Middle frontal gyrus (tissue), 1 donor: ENCODE data around the gene NGDN.

Source experiments
- DNase-seq: peaks from one replicate; pipeline ENCODE4 v3.0.0-alpha.2; 2015; ENCODE audit warnings: low spot score; ENCODE audit errors: extremely low spot score

NGDN gene

DNA sequence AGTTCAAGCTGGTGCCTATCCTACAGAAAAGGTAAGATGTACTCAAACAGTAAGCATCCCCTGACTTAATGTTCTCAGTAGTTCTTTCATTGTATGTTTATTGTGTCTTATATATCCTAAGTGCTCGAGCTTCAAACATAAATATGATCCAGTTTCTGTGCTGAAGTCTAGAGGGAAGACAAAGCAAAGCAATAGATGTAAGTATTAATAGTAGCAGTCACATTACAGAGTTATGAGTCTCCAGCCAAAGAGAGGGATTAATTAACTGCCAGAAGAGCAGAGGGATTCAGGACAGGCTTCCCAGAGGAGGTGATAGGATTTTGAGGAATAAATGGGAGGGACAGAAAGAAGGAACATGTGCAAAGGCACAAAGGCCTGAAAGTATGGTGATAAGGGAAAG, 1.4 kb downstream of the NGDN start:
- DNase-seq, result no peak

DNA sequence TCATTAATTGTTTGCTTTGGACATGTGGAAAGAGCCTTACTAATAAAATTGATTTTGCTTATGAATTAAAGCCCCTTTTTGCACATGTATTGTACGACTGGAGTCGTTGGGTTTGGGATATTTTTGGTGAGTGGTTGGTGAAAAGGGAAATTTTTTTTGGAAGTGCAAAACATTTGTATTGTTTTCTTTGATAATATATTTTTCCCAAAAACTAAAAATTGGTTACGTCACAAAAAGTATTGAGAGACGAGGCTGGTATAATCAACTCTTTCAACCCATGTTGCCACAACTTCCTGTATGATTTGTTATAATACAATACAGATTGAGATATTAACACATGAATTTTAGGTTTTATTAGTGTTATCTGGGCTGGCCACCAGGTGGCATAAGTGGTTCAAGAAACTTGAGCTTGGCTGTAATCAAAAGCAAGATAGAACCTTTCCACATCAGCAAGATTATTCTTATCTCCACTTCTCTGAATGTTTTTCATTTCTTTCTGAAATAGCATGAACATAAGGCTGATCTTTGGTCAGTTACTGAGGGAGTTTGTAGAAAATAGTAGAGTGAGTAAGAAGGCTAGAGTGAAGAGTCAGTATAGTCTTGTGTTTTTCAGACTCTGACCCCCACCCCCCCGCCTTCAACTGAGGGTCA, 8.7 kb downstream of the NGDN start:
- DNase-seq, result peak; percentile 73

DNA sequence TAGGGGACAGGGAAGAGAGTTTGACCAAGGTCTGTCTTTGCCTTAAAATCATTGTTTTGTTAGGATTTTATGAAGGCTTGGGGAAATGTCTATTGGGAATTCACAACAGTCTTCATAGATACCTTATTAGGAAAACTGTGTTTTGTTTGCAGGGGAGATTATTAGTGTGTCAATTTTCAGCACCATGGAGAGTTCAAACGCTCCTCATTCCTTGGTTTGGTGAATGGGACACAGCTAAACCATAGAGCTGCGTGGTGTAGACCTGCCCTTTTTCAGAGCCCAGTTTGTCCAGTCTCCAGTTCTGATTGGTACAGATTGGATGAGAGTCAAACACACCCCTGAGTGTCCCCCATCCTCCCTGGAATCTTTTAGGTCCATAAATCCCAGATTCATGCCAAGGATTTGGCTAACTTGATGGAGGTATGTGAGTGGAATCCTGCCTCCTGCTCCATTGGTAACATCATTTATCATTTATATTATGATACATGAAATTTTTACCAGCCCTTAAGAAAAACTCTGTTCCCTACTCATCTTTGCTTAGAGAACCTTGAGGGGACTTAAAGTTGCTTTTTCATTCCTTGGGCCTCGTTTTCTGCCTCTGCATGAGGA, 12.0 kb downstream of the NGDN start:
- no peak for DNase-seq

DNA sequence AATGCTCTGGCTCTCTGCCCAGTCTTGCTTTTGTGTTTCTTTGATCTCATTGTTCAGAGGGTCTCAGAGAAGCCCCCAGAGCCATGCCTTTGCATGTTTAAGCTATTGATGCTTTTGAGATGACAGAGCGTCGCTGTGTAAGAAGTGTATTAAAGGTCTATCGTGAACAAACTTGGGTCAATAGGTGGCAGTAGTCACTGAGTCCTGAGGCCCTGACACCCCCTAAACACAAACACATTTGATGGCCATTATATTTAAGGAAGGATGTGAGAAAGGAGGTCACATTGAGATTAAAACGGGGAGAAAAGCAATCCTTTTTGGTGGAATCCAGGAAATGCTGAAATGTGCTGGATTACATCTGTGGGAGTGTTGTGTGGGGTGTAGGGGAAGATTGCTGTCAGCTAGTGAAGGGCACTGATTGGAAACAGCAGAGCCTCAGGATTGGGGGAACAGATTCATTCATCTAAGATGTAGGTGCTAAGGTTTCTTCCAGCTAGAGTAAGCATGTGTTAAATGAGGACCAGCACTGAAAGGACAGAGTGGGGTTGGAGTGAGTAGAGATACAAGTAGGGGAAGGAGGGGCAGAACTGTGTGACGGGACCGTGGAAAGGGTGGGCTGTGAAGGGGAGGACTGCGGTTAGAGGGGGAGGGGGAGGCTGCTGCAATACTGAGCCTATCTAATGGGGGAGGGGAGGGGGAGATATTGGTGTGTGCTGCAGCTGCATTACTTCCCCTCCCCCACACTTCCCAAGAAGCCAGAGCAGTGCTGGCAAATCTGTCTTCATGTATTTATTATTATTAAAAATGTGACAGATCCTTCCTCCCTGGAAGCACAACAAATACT, 12.7 kb downstream of the NGDN start:
- DNase-seq, result no peak

DNA sequence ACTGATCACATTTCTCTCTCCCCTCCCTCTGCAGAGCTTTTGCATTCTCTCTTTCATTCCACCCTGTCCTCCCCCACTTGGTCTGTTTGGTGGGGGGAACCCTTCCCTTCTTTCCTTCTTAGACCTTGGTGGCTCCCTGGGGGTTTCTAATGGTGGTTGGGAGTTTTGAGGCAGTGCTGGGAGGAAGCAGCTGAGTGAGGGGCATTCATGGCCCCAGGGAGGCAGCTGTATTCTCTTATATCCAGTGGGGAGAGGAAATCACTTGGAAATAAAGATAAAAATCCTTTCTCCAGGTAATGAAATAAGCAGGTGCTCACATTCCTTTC, 13.3 kb downstream of the NGDN start:
- DNase-seq, result no peak

- peak; percentile 25 for DNase-seq
Observed at GRCh38 chr14:23483236-23483854, 13.8 kb downstream of the NGDN start.

DNA sequence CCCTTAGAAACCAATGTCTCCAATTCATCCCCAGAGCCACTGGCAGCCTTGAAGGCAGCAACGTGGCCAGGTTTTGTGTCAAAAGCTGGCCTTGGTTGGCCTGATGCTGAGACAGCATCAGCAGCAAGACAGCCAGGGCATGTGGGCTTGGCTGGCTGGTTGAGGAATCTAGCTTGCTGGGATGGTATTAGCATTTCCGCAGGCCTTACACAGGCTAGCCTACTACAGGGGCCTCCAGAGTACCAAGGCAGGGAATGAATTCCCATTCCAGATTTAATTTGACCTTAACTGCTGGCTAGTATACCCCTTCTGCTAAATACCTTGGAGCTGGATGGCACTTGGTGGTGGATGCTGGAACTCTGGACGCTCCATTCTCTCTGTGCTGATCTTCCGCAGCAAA, 15.8 kb downstream of the NGDN start:
- DNase-seq, result no peak

- DNase-seq, result no peak
Observed at GRCh38 chr14:23486036-23486435, 16.5 kb downstream of the NGDN start.

- DNase-seq, result no peak
Observed at GRCh38 chr14:23487216-23487615, 17.7 kb downstream of the NGDN start.

DNA sequence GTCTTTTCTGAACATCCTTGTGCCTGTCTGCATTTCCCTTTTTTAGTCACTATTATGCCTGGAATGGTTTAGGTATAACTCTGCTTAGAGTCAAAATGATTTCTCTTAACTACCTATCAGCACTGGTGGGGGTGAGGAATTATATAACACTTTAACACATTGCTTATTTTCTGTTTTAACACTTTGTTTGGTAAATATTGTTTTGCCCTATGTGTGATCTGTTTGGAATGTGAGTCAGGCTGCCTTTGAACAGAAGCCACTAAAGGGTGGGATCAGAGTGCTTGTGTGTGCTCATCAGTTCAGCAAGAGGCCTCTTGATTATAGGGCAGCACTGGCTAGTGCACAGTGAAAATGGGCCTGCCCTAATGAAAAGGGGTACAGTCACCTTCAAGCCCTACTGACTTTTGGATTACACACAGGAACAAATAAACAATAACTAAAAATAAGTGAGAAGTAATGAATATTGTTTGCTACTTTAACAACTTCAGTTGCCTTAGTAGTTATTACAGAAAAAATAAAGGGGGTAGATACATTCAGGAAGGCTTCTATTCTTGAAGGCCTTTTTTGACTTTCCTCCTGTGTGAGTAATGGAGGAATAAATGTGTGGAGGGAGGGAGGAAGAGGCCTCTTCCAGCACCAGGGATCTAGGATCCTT, 23.2 kb downstream of the NGDN start:
- no peak for DNase-seq

DNA sequence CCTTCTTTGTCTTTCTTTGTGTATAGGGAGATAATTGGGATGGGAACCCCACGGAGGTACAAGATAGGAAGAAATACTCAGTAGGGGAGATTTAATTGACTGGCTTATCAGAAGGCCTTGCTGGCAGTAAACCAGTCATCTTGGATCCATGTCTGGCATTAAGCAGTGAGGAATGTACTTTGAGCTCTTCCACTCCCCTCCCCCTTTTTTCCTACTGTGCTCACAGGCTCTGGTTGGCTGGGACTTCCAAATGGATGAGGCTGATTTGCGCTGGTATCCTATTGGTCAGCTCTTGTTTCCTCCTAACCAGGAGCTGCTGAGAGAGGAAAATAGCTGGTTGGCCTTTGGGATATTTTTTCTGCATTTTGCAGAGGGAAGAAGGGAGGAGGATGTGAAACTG, 24.7 kb downstream of the NGDN start:
- no peak for DNase-seq

- DNase-seq, result no peak
Observed at GRCh38 chr14:23512156-23512555, 42.7 kb downstream of the NGDN start.

GRCh38 chr14:23513005-23513817, 43.7 kb downstream of the NGDN start:
- DNase-seq, result peak; percentile 76

- peak; percentile 72 for DNase-seq
Observed at GRCh38 chr14:23513818-23514643, 44.5 kb downstream of the NGDN start.

DNA sequence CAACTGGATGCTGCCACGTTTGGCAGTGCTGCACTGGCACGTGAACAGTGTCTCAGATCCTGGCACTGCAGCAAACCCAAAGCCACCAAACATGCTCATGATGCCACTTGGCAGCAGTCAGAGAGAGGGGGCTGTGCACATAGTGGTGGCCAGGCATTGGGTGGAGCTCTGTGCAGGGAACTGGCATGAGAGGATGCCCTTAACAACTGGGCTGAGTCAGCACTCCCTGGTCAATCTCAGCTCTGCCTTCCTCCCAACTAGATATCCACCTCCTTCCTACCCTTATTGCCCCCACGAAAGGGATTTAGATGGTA, 45.1 kb downstream of the NGDN start:
- DNase-seq, result no peak

DNA sequence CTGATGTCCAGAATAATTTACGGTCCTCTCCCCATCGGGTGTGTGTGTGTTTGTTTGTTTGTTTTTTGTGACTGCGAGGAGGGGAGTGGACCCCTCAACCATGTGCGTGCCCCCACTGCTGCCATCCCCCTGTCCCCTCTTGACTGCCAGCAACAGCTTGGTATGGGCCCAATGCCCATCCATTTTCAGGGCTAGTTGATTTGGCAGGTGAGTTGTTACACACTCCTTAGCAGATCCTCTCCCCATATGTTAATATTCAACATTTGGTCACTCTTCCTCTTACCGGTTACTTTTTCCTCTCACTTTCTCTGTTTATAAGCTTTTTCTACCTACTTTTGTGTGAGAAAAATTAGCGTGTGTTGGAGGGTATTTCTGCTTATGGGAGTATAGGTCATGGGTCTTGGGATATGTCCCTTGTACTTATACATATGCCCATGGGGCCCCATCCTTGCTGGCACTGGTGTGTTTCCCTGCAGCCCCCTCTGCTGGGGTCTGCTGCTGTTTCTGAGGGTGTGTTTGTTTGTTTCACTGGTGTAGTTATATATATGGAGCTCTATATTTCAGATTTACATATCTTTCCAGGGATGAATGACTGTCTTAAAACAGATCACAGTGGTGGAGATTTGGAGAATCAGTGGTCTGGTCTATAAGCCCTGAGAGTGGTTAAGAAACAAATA, 48.3 kb downstream of the NGDN start:
- DNase-seq, result no peak

DNA sequence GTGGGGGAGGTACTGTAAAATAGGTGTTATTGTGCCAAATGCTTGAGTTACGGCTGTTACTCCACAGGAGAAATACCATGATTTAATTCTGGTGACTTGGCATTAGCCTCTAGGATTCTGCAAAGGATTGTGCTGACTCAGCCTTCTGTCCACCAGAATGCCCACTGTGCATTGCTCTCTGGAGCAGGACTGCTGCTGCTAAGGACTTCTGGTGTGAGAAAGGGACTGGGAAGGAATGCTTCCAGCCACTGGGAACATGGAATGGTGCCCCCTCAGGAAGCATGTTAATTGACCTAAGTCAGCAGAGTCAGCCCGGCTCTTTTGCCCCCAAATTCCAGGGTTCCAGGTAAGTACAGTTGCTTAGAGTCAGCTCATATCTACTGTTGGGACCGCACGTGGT, 49.2 kb downstream of the NGDN start:
- DNase-seq, result no peak

DNA sequence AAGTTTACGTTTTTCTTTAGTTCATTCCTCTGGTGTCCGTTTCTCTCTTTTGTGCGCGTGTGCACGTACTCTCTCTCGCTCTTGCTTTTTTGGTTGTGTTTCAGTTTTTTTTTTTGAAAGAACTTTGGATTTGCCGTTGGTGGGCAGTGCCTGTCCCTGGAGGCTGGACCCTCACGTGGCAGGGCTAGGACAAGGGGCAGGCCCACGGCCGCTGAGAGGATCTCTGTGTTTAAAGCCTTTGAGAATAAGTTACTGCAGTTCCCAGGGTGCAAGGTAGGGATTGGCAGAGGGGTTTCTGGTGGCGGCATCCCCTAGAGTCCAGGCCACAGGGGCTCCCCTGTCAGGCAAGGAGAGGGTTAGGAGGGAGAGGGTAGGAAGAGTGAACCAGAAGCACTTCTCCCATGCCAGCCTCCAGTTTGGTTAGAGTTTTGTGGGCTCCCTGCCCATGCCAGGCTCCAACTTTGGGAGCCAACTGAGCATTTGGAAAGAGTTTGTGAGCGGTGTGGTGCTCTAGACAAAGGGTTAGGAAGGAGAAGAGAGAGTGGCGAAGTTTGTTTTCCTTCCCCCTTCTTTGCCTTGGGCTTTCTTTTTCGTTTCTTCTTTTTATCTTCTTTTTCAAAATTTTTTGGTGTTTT, 51.5 kb downstream of the NGDN start:
- no peak for DNase-seq
